Vagina (tissue), 2 donors: Measurements from ENCODE around the gene CACNA1H. TPM values are rescaled to one million over a fixed set of nuclear protein-coding genes. Genes with fewer than 3 reads are reported as not detected.

Experiments used
- DNase-seq, 2 donors: peaks; one replicate each; pipeline ENCODE4 v3.0.0-alpha.2; 2017; ENCODE audit errors: extremely low spot score in 2 of 2
- H3K27ac ChIP-seq: fragments of 200-600 bp; sonication (generic); one replicate; pipeline ENCODE4 v1.5.1; 2019
- H3K27me3 ChIP-seq: fragments of 200-600 bp; sonication (generic); one replicate; pipeline ENCODE4 v1.5.1; 2019
- H3K36me3 ChIP-seq, 2 donors: fragments of 200-600 bp; sonication (generic); one replicate each; pipeline ENCODE4 v1.5.1; 2017 to 2019
- H3K4me1 ChIP-seq: fragments of 200-600 bp; sonication (generic); one replicate; pipeline ENCODE4 v1.5.1; 2019
- H3K4me3 ChIP-seq, 2 donors: fragments of 200-600 bp; sonication (generic); 1 replicate in 1 of 2; 2 replicates in 1 of 2; pipeline ENCODE4 v1.5.1; 2016 to 2019
- H3K9me3 ChIP-seq: fragments of 200-600 bp; sonication (generic); one replicate; pipeline ENCODE4 v1.5.1; 2019
- CTCF ChIP-seq, 3 experiments: fragments of 450-650 bp in 2 of 3; fragments of 200-600 bp in 1 of 3; sonication (generic) in 1 of 3; IDR thresholded peaks; one replicate each; pipeline ENCODE4 v1.5.1; 2017 to 2019; ENCODE audit warnings: antibody characterized with exemption in 3 of 3, mild to moderate bottlenecking in 2 of 3, moderate library complexity in 2 of 3
- POLR2A ChIP-seq, 2 donors: fragments of 450-650 bp; IDR thresholded peaks; one replicate each; pipeline ENCODE4 v1.6.1; 2017; ENCODE audit warnings: antibody characterized with exemption in 2 of 2, mild to moderate bottlenecking in 2 of 2, moderate library complexity in 2 of 2
- POLR2AphosphoS5 ChIP-seq, 2 donors: sonication (generic); formaldehyde crosslinking; IDR thresholded peaks; one replicate each; pipeline ENCODE4 v1.9.0; 2017; ENCODE audit warnings: antibody characterized with exemption in 2 of 2, mild to moderate bottlenecking in 2 of 2, low read depth in 1 of 2; ENCODE audit not compliant: insufficient read depth in 1 of 2
- intact Hi-C: fragments of 100-400 bp; cut with DNase I; formaldehyde crosslinking; loops from one replicate; pipeline ENCODE4 v1.15.1; 2023
- total RNA-seq: library from RNA; depleted of rRNA; stranded (reverse); fragments of >200 nt; gene quantifications from one replicate; pipeline ENCODE4 v1.2.3, GENCODE V29; 2016

CACNA1H gene
- total RNA-seq, 1 donor from 2014 or later = 10.8 TPM

DNA sequence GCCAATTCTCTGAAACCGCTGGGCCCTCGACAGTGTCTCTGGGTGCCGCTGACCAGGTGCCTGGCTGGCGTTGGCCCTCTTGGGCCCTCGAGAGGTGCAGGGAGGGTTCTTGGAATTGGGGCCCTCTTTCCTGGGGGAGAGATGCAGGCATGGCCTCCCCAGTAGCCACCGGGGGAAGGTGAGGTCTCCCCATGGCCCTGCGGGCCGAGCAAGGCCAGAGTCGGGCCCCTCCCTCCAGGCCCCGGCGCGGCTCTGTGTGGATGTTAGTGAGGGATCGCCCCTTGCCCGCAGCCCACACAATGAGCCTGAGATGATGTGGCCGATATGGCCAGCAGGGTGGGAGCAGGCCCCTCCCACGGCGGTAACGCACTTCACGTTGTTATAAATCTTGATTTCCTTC, 33.8 kb upstream of the CACNA1H start:
- Histone ChIP-seq H3K27ac (no peak overlapping the region), H3K9me3 (no peaks in the 10 kb centered on the region), H3K4me1 (no peaks in the 10 kb centered on the region), H3K4me3 (no peak overlapping the region), H3K27me3 (peaks cover 4% of the 10 kb centered on the region), H3K36me3 (no peaks in the 10 kb centered on the region)
- no peak for DNase-seq
- TF ChIP-seq POLR2AphosphoS5 (IDR thresholded peaks at IDR 0.05; ENCODE audit: insufficient read depth in 1 of 2, low read depth in 1 of 2) (no peak), CTCF (IDR thresholded peaks at IDR 0.05) (no peak), POLR2A (IDR thresholded peaks at IDR 0.05) (no peak)
- intact Hi-C loops = no loop called here

GRCh38 chr16:1119766-1120576, 32.9 kb upstream of the CACNA1H start:
- H3K36me3 ChIP-seq = no peaks in the 10 kb centered on the region
- H3K9me3 ChIP-seq = no peaks in the 10 kb centered on the region
- DNase-seq = no peak
- no peak for TF ChIP-seq CTCF (IDR thresholded peaks at IDR 0.05)
- TF ChIP-seq POLR2A (IDR thresholded peaks at IDR 0.05) = no peak
- TF ChIP-seq POLR2AphosphoS5 (IDR thresholded peaks at IDR 0.05; ENCODE audit: insufficient read depth in 1 of 2, low read depth in 1 of 2) = no peak
- no peak overlapping the region for H3K4me3 ChIP-seq
- intact Hi-C loops = no loop called here
- peaks cover 1% of the 10 kb centered on the region for H3K27me3 ChIP-seq
- no peak overlapping the region for H3K27ac ChIP-seq
- no peaks in the 10 kb centered on the region for H3K4me1 ChIP-seq

- no peaks in the 10 kb centered on the region for H3K4me1 ChIP-seq
- no peak overlapping the region for H3K4me3 ChIP-seq
- H3K27ac ChIP-seq = no peak overlapping the region
- DNase-seq = no peak
- intact Hi-C loops = no loop called here
- no peaks in the 10 kb centered on the region for H3K27me3 ChIP-seq
- TF ChIP-seq POLR2A (IDR thresholded peaks at IDR 0.05) (no peak), POLR2AphosphoS5 (IDR thresholded peaks at IDR 0.05; ENCODE audit: insufficient read depth in 1 of 2, low read depth in 1 of 2) (no peak), CTCF (IDR thresholded peaks at IDR 0.05) (no peak)
- no peaks in the 10 kb centered on the region for H3K9me3 ChIP-seq
- H3K36me3 ChIP-seq = no peaks in the 10 kb centered on the region
These were observed 32.3 kb upstream of the CACNA1H start for GRCh38 chr16:1120577-1120941.

- Histone ChIP-seq H3K27me3 (no peaks in the 10 kb centered on the region), H3K4me1 (no peaks in the 10 kb centered on the region), H3K9me3 (no peaks in the 10 kb centered on the region), H3K27ac (no peak overlapping the region), H3K36me3 (no peaks in the 10 kb centered on the region), H3K4me3 (no peak overlapping the region)
- TF ChIP-seq POLR2AphosphoS5 (IDR thresholded peaks at IDR 0.05; ENCODE audit: insufficient read depth in 1 of 2, low read depth in 1 of 2) (no peak), CTCF (IDR thresholded peaks at IDR 0.05) (no peak), POLR2A (IDR thresholded peaks at IDR 0.05) (no peak)
- intact Hi-C loops = no loop called here
- no peak for DNase-seq
These were observed 31.9 kb upstream of the CACNA1H start for GRCh38 chr16:1121009-1121408.

DNA sequence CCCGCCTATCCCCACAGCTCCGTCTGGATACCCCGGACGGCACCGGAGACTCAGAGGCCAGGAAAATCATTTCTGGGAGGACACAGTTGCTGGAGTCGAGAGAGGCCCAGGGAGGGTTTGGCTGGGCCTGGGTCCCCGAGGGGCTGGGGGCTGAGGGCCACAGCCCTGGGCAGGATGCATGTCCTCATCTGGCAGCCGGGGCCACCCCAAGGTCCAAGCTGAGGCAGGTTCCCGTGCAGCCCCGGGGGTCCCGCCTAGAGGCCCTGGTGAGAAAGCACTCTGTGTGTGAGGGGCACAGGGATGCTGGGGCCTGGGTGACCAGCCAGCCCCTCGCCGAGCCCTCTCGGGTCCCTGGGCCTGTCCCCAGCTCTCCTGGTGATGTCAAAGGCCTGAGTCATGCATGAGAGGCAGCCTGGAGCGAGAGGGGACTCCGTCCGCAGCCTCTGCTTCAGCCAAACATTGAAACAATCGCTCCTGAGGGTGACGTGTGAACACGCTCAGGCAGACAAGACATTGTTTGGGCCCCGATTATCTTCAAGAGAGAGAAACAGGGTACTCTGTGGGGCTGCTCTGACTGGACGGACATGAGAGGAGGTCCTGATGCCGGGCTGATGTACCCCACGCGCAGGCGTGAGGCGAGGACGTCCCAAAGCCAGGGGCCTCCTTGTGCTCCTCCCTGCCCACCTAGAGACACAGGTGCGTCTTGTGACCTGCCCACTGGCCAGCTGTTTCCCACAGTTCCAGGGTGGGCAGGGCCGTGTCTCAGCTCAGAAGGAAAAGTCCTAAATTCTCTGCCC, 31.1 kb upstream of the CACNA1H start:
- H3K4me1 ChIP-seq = no peaks in the 10 kb centered on the region
- no peak overlapping the region for H3K4me3 ChIP-seq
- no peak for DNase-seq
- no peak for TF ChIP-seq CTCF (IDR thresholded peaks at IDR 0.05)
- TF ChIP-seq POLR2AphosphoS5 (IDR thresholded peaks at IDR 0.05; ENCODE audit: insufficient read depth in 1 of 2, low read depth in 1 of 2) = no peak
- no peak for TF ChIP-seq POLR2A (IDR thresholded peaks at IDR 0.05)
- no peaks in the 10 kb centered on the region for H3K27me3 ChIP-seq
- intact Hi-C loops = no loop called here
- no peaks in the 10 kb centered on the region for H3K9me3 ChIP-seq
- H3K27ac ChIP-seq = no peak overlapping the region
- H3K36me3 ChIP-seq = no peaks in the 10 kb centered on the region
